CD4-positive, alpha-beta memory T cell (primary cell): ENCODE data around the gene HACD2. TPM values are rescaled to one million over a fixed set of nuclear protein-coding genes. Genes with fewer than 3 reads are reported as not detected.

ENCODE experiments used
- polyA plus RNA-seq, 2 donors: library from polyadenylated mRNA; unstranded; fragments of 300-500 nt; fragmentation: Illumina TruSeq; gene quantifications; one replicate each; pipeline ENCODE4 v1.2.3, GENCODE V29; 2021
- total RNA-seq, 2 experiments: library from RNA; stranded (reverse); gene quantifications; one replicate each; pipeline ENCODE4 v1.2.3, GENCODE V29; 2021

Gene HACD2
- total and polyA plus RNA-seq, 4 experiments from 2014 or later: 26.0 to 38.0 (median 28.2) TPM

Other genes with a start within 250 kb of the HACD2 start
- not detected for gene ADCY5, start 136.0 kb downstream of the HACD2 start, total RNA-seq
- gene ADCY5, start 136.0 kb downstream of the HACD2 start, polyA plus RNA-seq: under 1 TPM in 1 of 2 donors, not detected in 1; 0.11 TPM